GM10266 (cell line): ENCODE measurements around the gene MLIP.

Experiments used
- DNase-seq: peaks from one replicate; pipeline ENCODE4 v3.0.0; 2012; ENCODE audit errors: extremely low spot score
- TF ChIP-seq, protein P1 (sequence below): IDR thresholded peaks from 2 replicates; pipeline ENCODE4 v1.5.1; 2012; ENCODE audit warnings: mild to moderate bottlenecking, low read depth; ENCODE audit not compliant: control insufficient read depth, insufficient read depth; ENCODE audit errors: missing control alignments

The MLIP gene

DNA sequence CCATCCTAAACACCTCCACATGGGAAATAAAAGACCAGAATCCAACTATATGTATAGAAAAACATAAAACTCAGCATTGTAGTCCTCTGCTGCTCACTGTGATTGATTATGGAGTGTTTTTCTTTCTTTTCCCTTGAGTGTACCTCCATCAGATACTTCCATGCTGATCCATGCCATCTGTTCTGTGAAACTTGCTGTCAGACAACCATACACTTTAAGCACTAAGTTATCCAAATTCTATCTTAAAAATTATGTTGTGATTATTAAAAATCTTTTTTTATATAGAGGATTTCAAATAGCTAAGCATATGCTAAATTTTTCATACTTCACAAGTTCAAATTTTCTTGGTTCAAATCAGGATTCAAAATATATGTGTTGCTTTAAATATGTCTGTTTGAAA lies 105.1 kb downstream of the MLIP start:
- TF ChIP-seq, protein P1, sequence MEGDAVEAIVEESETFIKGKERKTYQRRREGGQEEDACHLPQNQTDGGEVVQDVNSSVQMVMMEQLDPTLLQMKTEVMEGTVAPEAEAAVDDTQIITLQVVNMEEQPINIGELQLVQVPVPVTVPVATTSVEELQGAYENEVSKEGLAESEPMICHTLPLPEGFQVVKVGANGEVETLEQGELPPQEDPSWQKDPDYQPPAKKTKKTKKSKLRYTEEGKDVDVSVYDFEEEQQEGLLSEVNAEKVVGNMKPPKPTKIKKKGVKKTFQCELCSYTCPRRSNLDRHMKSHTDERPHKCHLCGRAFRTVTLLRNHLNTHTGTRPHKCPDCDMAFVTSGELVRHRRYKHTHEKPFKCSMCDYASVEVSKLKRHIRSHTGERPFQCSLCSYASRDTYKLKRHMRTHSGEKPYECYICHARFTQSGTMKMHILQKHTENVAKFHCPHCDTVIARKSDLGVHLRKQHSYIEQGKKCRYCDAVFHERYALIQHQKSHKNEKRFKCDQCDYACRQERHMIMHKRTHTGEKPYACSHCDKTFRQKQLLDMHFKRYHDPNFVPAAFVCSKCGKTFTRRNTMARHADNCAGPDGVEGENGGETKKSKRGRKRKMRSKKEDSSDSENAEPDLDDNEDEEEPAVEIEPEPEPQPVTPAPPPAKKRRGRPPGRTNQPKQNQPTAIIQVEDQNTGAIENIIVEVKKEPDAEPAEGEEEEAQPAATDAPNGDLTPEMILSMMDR: no peak
- DNase-seq: no peak

DNA sequence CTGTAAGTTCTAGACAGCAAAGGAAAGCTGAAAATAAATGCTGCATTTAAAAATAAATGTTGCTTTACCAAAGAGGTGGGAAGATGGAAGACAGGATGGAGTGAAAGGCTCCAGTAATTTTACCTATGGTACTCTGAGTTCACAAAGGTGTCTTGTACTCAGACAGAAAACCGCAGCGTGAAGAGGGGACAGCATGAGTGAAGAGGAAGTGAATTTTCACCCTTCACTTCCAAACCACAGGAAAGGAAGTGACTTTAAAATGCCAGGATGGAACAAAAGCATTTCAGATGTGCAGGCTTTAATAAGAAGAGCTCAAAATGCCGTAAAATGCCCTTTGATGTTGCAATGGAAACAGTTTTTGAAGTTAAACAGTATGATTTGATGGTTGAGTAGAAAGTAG lies 105.8 kb downstream of the MLIP start:
- no peak for DNase-seq
- TF ChIP-seq, protein P1: no peak

DNA sequence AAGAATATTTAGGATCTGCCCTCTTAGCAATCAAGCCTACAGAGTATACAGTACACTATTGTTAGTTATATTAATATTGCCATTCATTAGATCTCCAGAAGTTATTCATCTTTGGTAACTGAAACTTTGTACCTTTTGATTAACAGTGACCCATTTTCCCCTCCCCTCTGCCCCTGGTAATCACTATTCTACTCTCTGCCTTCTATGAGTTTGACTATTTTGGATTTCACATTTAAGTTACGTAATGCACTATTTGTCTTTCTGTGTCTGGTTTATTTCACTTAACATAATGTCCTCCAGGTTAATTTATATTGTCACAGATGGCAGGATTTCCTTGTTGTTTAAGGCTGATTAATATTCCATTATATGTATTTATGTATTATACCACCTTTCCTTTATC lies 111.0 kb downstream of the MLIP start:
- TF ChIP-seq, protein P1: no peak

DNA sequence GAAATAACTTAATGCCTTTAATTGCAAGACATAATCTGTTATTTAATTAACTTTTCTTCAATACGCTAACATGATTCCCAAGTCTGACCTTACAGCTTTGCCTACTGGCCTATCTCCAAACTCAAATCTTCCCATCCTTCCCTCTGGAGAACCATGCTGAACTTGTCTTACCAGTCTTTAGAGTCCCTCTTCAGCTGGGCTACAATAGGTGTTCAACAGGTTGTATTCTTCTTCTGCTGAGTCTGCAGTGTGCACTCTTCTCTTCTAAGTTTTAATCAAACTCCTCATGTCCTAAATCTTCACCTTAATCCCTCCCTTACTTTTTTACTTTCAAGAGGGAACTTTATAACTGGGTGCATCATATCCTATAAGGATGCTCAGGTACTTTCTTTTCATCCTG lies 121.5 kb downstream of the MLIP start:
- TF ChIP-seq, protein P1: no peak

More for the DNA sequence above, 111.0 kb downstream of the MLIP start:
- no peak for DNase-seq

DNA sequence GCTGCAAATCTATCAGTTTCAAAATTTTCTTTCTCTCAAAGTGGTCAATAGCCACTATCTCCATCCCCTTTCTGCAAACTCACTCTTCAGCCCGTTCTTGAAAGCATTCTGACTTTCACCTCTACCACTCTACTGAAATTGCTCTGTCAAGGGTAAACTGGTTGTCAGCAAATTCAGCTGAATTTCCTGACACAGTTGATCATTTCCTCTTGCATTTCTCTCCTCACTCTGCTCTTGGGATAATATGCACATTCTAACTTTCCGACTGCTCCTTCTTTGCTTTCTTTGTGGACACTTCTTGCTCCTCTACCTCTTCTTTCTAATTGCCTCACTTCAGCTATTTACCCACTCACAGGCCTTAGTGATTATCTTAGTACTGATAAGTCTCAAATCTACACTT lies 123.3 kb downstream of the MLIP start:
- TF ChIP-seq, protein P1: no peak
- DNase-seq: no peak

More for the DNA sequence above, 121.5 kb downstream of the MLIP start:
- DNase-seq: no peak

DNA sequence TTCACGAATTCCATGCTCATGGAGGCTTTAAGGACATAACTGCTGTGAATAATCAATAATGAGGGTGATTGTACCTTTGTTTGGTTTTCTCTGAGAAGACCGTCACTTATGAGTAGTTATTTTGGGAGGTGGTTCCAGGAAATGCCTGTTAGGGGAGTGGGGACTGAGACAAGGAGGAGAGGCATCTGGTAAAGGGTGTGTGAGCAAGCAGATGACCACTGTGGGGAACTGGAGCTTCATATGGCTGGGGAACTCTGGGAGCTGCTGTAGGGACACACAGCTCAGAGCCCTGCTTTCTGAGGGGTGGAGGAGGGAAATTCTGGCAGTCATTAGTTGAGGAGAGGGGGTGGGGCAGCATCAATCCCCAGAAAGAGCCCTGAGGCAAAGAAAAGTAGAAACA lies 125.7 kb downstream of the MLIP start:
- TF ChIP-seq, protein P1: no peak
- DNase-seq: no peak

DNA sequence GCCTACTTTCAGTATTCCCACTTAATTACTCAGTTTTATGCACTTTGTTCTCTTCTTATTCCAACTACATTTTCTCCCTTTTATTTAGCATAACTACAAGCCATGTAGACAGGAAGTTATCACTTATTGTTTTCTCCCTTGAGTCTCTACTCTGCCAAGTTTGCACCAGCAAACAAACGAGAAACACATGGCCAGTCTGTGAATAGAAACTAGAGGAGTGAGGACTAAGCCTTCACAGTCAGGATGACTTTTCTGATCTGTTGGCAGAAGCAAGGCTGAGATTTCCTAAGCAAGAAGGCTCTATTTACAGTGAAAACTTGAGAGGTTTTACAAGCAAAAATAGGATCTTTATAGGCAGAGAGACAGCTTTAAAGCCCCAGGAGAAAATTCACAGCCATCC lies 127.2 kb downstream of the MLIP start:
- TF ChIP-seq, protein P1: no peak
- no peak for DNase-seq
